GM19468 (cell line): ENCODE results near the gene PRR23C.
"Not testable (repeated sequence)": the region's sequence is repeated elsewhere in the genome, so short reads cannot be mapped to it uniquely, and the experiment has no call there.

ENCODE experiments used
- ATAC-seq: cut with Tn5 transposase; IDR thresholded peaks from one replicate; pipeline ENCODE4 v1.9.1; 2021; ENCODE audit warnings: mild to moderate bottlenecking, moderate library complexity, moderate number of reproducible peaks; ENCODE audit not compliant: unreplicated experiment; ENCODE audit errors: extremely low read depth

The PRR23C gene

GRCh38 chr3:139044366-139045210 lies at the start of gene PRR23C:
Gene PRR23C (minus strand): TSS chr3:139044892. CDS start chr3:139044620, 272 bp downstream.
- ATAC-seq: no peak

DNA sequence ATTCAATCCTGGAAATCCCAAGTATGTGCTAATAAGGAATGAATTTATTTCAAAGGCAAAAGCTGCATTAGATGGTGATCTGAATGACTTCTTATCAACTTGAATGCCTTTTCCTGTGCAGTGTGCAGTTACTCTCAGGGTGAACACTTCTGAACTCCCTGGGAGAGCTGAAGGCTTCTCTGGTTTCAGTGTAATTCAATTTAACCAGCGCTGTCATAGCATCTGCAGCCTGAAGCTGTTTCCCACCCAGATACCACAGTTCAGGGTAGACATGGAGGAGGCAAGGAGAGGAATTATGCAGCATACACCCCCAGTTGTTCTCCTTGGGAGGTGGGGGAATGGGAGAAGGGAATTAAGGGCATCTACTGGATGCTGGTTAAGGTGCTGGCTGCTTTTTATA lies 49.1 kb upstream of the PRR23C start:
- no peak for ATAC-seq

GRCh38 chr3:139088462-139089324 lies 44.0 kb upstream of the PRR23C start:
- no peak for ATAC-seq

DNA sequence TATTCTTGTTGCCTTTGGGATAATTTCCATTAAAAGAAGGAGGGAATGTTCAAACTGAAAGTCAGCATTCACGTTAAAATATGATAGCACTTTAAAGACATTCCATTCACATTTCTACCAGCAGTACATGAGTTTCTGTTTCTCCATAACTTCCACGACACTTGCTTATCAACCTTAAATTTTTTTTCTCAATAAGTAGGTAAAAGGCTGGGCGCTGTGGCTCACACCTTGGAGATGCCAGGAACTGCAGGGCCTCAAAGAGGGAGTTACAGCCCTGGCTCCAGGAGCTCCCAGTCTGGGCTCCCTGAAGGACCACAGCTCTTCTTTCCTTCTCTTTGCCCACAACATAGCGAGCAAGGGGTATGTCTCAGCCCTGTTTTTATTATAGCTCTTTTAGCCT lies 42.9 kb upstream of the PRR23C start:
- ATAC-seq: no peak

DNA sequence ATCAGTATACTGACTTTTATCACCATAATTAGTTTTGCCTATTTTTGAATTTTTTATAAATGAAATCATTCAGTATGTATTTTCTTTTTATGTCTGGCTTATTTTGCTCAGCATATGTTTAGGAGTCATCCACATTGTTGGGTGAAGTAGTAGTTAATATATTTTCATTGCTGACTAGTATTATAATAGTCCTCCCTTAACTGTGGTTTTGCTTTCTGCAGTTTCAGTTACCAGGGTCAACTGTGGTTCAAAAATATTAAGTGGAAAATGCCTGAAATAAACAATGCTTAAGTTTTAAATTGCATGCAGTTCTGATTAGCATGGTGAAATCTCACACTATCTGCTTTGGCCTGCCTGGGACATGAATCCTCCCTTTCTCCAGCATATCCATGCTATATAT lies 39.5 kb upstream of the PRR23C start:
- no peak for ATAC-seq

GRCh38 chr3:139074565-139075115 lies 29.9 kb upstream of the PRR23C start:
- no peak for ATAC-seq

DNA sequence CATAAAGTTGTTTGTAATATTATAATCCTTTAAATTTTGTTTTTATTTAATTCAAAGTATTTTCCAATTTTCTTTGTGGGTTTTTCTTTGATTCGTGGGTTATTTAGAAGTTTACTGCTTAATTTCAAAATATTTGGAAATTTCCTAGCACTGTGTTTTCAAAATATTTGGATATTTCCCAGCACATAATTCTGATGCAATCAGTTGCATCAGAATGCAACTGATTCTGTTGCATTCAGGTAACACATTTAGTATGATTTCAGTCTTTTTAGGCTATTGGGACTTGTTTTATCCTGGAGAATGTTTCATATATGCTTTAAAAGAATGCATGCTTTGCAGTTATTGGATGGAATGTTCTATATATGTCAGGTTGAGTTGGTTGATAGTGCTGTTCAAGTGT lies 18.2 kb upstream of the PRR23C start:
- ATAC-seq: no peak

- no peak for ATAC-seq
Observed at GRCh38 chr3:139052802-139053600, 8.3 kb upstream of the PRR23C start.

DNA sequence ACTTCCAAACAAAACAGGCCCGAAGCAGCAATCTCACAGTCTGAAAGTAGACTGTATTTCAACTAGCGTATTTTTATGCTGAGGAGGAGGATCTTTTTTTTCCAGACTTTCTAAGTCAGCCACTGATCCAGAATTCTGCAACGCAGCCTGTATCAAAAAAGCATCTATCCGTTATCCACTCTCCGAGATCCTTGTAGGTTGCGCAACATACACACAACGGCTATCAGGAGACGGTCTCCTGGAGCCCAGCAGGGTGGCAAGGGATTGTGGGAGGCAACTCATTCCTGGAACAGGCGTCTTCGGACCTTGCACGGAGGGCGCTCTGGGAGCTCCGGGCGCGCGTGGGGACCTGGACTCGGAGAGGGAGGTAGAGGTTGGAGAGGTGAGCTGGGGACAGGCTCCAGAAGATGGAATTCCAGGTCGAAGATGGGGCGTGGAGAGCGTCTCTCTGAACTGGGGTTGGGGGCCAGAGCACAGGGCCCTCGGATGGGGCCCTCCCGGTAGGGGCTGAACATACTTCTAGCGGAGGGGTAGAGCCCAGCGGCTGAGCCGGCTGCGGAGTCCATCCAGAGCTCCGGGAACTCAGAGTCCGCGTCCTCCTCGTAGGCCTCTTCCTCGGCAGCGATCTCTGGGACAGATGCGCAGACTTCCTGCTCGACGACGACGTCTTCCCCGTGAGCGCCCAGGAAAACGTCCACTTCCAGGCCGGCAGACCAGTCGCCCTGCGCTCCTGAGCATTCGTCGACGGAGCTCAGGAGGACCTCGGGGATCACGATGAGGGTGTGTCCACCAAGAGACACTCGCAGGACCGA lies 932 bp downstream of the PRR23C start:
- no peak for ATAC-seq

DNA sequence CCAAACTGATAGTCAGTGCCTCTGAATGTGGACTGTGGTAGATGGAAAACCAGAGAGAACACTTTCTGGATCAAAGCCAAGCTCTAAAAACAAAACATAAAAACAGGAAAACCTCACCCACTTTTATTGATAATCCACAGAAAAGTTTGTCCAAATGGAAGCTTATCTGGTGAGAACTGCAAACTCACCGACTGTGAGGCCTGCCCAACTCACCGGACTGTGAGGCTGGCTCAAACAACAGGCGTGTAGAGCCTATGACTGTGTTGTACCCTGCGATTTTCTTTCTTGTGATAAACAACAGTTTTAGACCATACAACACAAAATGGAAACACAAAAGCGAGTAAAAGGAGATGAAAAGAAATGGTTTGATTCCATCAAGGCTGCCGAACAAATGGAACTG lies 7.2 kb downstream of the PRR23C start:
- ATAC-seq: no peak

DNA sequence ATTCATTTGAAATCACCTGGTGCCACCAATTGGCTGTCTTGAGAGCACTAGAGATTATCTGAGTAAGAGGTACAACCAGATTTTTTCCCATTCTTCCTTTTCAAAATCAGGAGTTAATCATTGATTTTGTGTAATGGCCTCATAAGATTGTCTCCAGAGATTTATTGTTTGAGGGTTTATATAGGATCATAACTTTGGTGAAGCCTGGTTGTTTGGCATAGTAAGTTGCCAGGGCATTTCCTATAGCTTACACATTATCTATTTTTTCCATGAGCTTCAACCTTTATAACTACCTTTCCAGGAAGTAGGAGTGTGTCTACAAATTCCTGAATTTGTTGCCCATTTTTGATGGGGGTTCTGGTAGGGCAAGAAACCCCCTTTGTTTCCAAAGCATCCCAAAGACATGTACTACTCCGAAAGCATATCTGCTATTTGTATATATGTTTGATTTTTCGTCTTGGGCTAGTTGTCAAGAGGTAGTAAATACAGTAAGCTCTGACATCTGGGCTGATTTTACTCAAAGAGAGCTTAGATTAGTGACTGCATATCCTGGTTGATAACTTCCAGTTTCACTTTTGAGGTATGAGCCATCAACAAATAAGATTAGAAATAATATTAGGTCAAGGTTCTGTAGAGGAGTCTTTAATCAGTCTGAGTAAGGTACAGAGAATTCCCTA lies 12.2 kb downstream of the PRR23C start:
- no peak for ATAC-seq

DNA sequence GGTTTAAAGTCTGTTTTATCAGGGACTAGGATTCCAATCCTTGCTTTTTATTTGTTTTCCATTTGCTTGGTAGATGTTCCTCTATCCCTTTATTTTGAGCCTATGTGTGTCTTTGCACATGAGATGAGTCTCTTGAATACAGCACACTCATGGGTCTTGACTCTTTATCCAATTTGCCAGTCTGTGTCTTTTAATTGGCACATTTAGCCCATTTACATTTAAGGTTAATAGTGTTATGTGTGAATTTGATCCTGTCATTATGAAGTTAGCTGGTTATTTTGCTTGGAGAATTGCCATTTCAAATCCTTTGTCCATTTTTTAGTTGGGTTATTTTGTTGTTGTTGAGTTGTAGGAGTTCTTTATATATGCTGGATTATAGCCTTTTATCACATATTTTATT lies 14.1 kb downstream of the PRR23C start:
- not testable (repeated sequence) for ATAC-seq

- no peak for ATAC-seq
Observed at GRCh38 chr3:139024968-139025367, 19.7 kb downstream of the PRR23C start.

DNA sequence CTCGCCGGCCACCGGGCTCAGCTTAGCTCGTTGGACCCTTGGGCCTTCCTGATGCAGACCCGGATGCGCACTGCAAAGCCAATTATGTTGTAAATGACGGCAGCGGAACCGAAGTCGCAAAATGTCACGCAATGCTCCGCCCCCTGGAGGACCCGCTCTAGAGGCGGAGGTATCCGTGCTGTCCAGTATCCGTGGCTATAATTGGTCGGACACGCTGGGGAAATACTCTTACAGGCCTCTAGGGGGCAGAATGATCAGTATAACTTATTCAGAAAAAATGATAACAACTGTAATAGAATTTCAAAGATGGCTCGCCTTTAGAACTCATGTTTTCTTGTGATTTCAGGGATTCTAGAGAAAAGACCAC lies 23.8 kb downstream of the PRR23C start, which contains the start of gene PRR23B:
TSS of gene PRR23B (minus strand) at position 59 of the 367 bp plus-strand sequence. CDS start 265 bp downstream, outside the sequence.
- no peak for ATAC-seq

DNA sequence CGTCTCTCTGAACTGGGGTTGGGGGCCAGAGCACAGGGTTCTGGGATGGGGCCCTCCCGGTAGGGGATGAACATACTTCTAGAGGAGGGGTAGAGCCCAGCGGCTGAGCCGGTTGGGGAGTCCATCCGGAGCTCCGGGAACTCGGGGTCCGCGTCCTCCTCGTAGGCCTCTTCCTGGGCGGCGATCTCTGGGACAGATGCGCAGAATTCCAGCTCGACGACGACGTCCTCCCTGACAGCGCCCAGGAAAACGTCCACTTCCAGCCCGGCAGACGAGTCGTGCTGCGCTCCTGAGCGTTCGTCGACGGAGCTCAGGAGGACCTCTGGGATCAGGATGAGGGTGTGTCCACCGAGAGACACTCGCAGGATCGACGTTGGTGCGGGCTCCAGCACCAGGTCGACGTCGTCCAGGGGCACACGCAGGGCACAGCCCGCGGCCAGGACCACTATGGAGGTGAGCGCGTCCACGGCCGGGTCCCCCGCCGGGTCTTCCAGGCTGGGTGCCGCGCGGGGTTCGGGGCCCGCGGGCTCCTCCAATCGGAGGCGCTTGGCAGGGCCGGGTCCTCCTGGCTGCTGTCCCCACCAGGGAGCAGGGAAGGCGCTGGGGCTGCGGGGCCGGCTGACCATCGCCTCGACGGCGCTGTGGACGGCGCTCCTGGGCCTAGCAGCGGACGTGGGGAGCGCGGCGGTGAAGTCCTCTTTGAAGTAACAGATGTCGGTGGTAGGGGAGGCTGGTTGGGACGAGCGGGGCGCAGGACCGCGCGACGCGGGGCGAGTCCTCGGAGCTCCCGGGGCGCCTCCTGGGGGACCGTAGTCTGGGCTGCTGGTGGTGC lies 24.4 kb downstream of the PRR23C start:
- ATAC-seq: no peak

DNA sequence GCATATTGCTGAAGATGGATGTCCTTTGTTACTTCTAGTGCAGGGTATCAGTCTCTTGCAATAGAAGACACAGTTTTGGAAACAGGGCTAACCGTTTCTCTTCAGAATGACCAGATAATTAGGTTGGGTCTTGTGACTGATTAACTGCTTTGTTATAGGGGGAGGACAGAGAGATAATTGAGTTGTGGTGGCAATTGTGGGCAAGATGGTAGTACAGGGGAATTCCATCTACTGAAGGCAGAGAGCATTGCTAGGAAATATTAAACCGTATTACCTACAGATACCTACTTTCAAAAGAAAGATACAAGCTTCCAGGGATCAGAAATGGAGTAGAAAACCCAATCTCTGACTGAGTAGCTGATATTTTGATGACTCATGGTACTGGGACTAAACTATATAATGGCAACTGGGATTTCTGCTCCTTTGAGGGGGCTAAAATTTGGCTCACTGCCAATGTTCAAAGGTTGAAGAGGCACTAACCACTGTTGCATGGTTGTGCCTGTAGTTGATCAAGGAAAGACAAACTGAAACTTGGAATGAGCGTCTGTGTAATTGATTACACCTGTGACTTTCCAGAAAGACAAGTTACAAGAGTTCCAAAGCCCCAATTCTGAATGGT lies 28.2 kb downstream of the PRR23C start:
- ATAC-seq: no peak

- ATAC-seq: no peak
Observed at GRCh38 chr3:139006051-139006716, 38.5 kb downstream of the PRR23C start, which contains the start of gene PRR23A. Gene PRR23A (minus strand): TSS chr3:139006268. CDS start chr3:139006268, 0 bp downstream.
